Measurements from ENCODE around the gene ING5.

ING5 gene

DNA sequence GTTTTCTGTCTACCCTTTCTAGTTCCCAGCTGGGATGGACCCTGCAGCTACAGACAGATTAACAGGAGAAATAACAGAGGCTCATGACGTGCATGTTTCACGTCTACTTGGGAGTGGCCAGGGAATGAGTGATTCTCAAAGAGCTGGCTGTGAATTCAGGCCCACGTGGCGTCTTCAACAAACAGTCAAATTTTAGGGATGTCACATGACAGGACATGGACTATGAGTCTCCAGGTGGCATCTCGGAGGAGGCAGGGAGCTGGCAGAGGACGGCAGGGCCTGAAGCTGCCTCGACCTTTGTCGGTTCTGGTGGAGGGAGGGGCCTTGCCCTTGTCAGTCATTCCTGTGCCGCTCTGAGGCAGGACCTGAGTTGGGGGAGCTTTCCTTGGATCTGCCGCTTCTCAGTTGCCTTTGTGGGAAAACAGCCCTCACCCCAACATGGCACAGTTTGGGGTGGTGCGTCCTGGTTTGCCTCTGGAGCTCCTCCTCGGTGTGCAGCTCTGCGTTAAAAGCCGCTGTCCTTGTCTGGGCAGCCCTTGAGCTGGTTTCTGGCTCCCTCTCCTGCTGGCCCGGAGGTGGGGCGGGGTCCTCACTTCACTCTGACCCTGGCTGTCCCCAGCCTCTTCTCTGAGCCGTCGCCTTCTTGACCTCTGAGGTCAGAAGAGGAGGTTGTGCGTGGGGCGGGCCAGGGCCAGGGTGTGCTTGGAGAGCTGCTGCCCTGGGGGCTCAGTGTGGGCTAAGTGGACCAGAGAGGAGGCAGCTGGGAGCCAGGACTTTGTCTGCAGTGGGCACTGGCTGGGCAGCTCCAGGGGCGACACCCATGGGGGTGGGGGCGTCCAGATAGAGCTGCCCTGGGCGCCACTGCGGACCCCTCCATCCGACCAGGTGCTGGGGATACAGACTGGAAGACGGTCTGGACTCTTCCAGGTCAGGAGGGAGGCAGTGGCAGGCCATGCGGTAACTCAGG, 62.7 kb downstream of the ING5 start:
- H3K27me3 ChIP-seq (ENCODE audit: insufficient read depth, low read length), result no peaks in the 10 kb centered on the region
- H3K9ac ChIP-seq (ENCODE audit: low read length), result no peak overlapping the region
- no peak overlapping the region for H3K4me3 ChIP-seq (ENCODE audit: low read depth, low read length, poor library complexity, severe bottlenecking)
- no peaks in the 10 kb centered on the region for H3F3A ChIP-seq (ENCODE audit: insufficient read depth, low read length)
- H2AFZ ChIP-seq (ENCODE audit: low read length), result no peak overlapping the region
- H3K36me3 ChIP-seq (ENCODE audit: insufficient read depth, low read length), result peaks cover 14% of the 10 kb centered on the region
- no peak overlapping the region for H3K27ac ChIP-seq (ENCODE audit: low read depth, low read length, poor library complexity, severe bottlenecking)
- H3K79me2 ChIP-seq (ENCODE audit: insufficient read depth, low read length), result no peaks in the 10 kb centered on the region
- no peaks in the 10 kb centered on the region for H3K9me3 ChIP-seq (ENCODE audit: low read length)
- TF ChIP-seq, protein P1, sequence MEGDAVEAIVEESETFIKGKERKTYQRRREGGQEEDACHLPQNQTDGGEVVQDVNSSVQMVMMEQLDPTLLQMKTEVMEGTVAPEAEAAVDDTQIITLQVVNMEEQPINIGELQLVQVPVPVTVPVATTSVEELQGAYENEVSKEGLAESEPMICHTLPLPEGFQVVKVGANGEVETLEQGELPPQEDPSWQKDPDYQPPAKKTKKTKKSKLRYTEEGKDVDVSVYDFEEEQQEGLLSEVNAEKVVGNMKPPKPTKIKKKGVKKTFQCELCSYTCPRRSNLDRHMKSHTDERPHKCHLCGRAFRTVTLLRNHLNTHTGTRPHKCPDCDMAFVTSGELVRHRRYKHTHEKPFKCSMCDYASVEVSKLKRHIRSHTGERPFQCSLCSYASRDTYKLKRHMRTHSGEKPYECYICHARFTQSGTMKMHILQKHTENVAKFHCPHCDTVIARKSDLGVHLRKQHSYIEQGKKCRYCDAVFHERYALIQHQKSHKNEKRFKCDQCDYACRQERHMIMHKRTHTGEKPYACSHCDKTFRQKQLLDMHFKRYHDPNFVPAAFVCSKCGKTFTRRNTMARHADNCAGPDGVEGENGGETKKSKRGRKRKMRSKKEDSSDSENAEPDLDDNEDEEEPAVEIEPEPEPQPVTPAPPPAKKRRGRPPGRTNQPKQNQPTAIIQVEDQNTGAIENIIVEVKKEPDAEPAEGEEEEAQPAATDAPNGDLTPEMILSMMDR (IDR thresholded peaks at IDR 0.05; ENCODE audit: low read length), result no peak
- no peaks in the 10 kb centered on the region for H3K4me1 ChIP-seq (ENCODE audit: insufficient read depth, low read length, severe bottlenecking)
- H3K9me2 ChIP-seq (ENCODE audit: low read depth, low read length), result no peaks in the 10 kb centered on the region
- no peak overlapping the region for H3K4me2 ChIP-seq (ENCODE audit: low read length)
- no peaks in the 10 kb centered on the region for H4K20me1 ChIP-seq (ENCODE audit: insufficient read depth, low read length)

DNA sequence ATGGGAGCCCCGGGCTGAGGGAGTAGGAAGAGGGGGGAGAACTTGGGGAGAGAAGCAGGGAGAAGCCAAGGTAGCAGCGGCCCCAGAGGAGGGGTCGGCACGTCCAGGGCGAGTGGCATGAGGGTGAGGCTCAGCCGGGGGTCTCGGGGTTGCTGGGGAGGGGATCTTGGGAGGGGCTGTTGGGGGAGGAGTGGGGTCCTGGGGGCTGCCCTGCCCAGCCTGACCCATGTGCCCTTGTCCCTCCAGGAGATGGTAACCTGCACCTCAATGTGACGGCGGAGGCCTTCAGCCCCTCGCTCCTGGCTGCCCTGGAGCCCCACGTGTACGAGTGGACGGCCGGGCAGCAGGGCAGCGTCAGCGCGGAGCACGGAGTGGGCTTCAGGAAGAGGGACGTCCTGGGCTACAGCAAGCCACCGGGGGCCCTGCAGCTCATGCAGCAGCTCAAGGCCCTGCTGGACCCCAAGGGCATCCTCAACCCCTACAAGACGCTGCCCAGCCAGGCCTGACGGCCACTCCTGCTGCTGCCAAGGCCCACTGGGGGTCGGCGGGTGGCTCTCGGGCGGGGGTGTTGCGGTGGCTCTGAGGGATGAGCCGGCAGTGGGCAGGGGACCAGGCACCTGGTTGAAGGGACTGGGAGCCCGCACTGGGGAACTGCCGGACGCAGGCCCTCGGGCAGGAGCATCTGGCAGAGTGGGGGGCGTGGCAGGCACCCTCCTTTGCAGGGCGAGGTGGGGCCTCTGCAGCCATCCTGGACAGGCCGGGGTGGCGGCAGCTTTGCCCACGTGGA, 65.8 kb downstream of the ING5 start:
- Histone ChIP-seq H3K9me2 (ENCODE audit: low read depth, low read length) (no peaks in the 10 kb centered on the region), H2AFZ (ENCODE audit: low read length) (no peak overlapping the region), H3K27me3 (ENCODE audit: insufficient read depth, low read length) (0 out of 2 replicates have a peak, but pooled peaks cover 5% of the 10 kb centered on the region), H4K20me1 (ENCODE audit: insufficient read depth, low read length) (no peaks in the 10 kb centered on the region), H3K4me3 (ENCODE audit: low read depth, low read length, poor library complexity, severe bottlenecking) (no peak overlapping the region), H3F3A (ENCODE audit: insufficient read depth, low read length) (no peaks in the 10 kb centered on the region), H3K9ac (ENCODE audit: low read length) (no peak overlapping the region), H3K36me3 (ENCODE audit: insufficient read depth, low read length) (no peaks in the 10 kb centered on the region; the same call in 1 of the 2 replicates), H3K79me2 (ENCODE audit: insufficient read depth, low read length) (no peaks in the 10 kb centered on the region), H3K27ac (ENCODE audit: low read depth, low read length, poor library complexity, severe bottlenecking) (no peak overlapping the region), H3K4me1 (ENCODE audit: insufficient read depth, low read length, severe bottlenecking) (peaks cover 6% of the 10 kb centered on the region), H3K4me2 (ENCODE audit: low read length) (no peak overlapping the region), H3K9me3 (ENCODE audit: low read length) (no peaks in the 10 kb centered on the region)
- no peak for TF ChIP-seq EZH2 (IDR thresholded peaks at IDR 0.05; ENCODE audit: borderline replicate concordance, low read length)
- TF ChIP-seq, protein P1 (IDR thresholded peaks at IDR 0.05; ENCODE audit: low read length), result no peak

DNA sequence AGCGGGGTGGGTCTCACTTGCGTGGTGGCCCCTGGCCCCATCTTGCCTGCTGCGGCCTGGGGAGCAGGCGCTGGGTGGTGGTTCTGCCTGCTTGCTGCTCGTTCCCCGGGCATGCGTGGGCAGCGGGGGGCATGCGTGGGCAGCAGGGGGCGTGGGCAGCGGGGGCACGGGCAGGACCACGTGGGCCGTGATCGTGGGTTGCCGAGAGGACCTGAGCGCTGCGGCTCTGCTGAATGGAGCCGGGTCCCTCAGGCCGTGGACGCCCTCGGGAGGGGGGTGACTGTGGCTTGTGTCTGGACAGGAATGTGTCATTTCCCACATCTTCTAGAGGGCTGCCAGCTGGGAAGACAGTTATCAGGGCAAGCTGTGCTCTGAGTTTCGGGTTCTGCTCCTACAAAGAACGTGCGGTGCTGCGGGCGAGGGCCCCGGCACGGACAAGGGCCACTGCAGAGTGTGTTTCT, 66.4 kb downstream of the ING5 start:
- H3K9me2 ChIP-seq (ENCODE audit: low read depth, low read length), result no peaks in the 10 kb centered on the region
- no peaks in the 10 kb centered on the region for H4K20me1 ChIP-seq (ENCODE audit: insufficient read depth, low read length)
- H3K36me3 ChIP-seq (ENCODE audit: insufficient read depth, low read length), result no peaks in the 10 kb centered on the region; the same call in 1 of the 2 replicates
- no peaks in the 10 kb centered on the region for H3F3A ChIP-seq (ENCODE audit: insufficient read depth, low read length)
- TF ChIP-seq EZH2 (IDR thresholded peaks at IDR 0.05; ENCODE audit: borderline replicate concordance, low read length), result no peak
- TF ChIP-seq, protein P1 (IDR thresholded peaks at IDR 0.05; ENCODE audit: low read length), result no peak
- H3K4me1 ChIP-seq (ENCODE audit: insufficient read depth, low read length, severe bottlenecking), result peaks cover 6% of the 10 kb centered on the region
- H3K4me2 ChIP-seq (ENCODE audit: low read length), result no peak overlapping the region
- H3K9ac ChIP-seq (ENCODE audit: low read length), result no peak overlapping the region
- no peaks in the 10 kb centered on the region for H3K79me2 ChIP-seq (ENCODE audit: insufficient read depth, low read length)
- no peaks in the 10 kb centered on the region for H3K9me3 ChIP-seq (ENCODE audit: low read length)
- no peak overlapping the region for H3K4me3 ChIP-seq (ENCODE audit: low read depth, low read length, poor library complexity, severe bottlenecking)
- H2AFZ ChIP-seq (ENCODE audit: low read length), result no peak overlapping the region
- H3K27ac ChIP-seq (ENCODE audit: low read depth, low read length, poor library complexity, severe bottlenecking), result no peak overlapping the region
- H3K27me3 ChIP-seq (ENCODE audit: insufficient read depth, low read length), result 0 out of 2 replicates have a peak, but pooled peaks cover 5% of the 10 kb centered on the region
